Glutamatergic neuron (in vitro differentiated cells): ENCODE data around the gene PIK3CD. TPM values are rescaled to one million over a fixed set of nuclear protein-coding genes. Genes with fewer than 3 reads are reported as not detected.

Experiments
- DNase-seq: peaks from one replicate; pipeline ENCODE4 v3.0.0; 2022
- H3K27ac Mint-ChIP-seq: one replicate; pipeline ENCODE4 v1.8.0; 2020; ENCODE audit warnings: mild to moderate bottlenecking, mixed read lengths, inconsistent platforms; ENCODE audit not compliant: unreplicated experiment
- H3K27me3 Mint-ChIP-seq: one replicate; pipeline ENCODE4 v1.8.0; 2020; ENCODE audit warnings: mild to moderate bottlenecking, moderate library complexity, mixed read lengths, inconsistent platforms; ENCODE audit not compliant: unreplicated experiment
- H3K36me3 Mint-ChIP-seq: one replicate; pipeline ENCODE4 v1.8.0; 2020; ENCODE audit warnings: mild to moderate bottlenecking, mixed read lengths, inconsistent platforms; ENCODE audit not compliant: unreplicated experiment
- H3K4me1 Mint-ChIP-seq: one replicate; pipeline ENCODE4 v1.8.0; 2020; ENCODE audit warnings: mild to moderate bottlenecking, low read depth, mixed read lengths, inconsistent platforms; ENCODE audit not compliant: unreplicated experiment
- H3K4me3 Mint-ChIP-seq: one replicate; pipeline ENCODE4 v1.8.0; 2020; ENCODE audit warnings: mild to moderate bottlenecking, mixed read lengths, inconsistent platforms; ENCODE audit not compliant: unreplicated experiment
- H3K9me3 Mint-ChIP-seq: one replicate; pipeline ENCODE4 v1.8.0; 2020; ENCODE audit warnings: mild to moderate bottlenecking, moderate library complexity, mixed read lengths, inconsistent platforms; ENCODE audit not compliant: unreplicated experiment
- CTCF ChIP-seq: fragments of 200-600 bp; sonication (generic); IDR thresholded peaks from one replicate; pipeline ENCODE4 v1.5.0; 2021; ENCODE audit not compliant: partially characterized antibody, unreplicated experiment
- total RNA-seq: library from RNA; stranded (reverse); fragmentation: NEBNext Ultra II Directional; extraction: Animal tissue kit (Norgen Biotek cat#: 25700); gene quantifications from one replicate; pipeline ENCODE4 v1.2.1, GENCODE V29; 2021; ENCODE audit not compliant: unreplicated experiment

The PIK3CD gene
- total RNA-seq, 1 donor from 2014 or later = 39.4 TPM

GRCh38 chr1:9719978-9720722 is 68.6 kb downstream of the PIK3CD start:
- Mint-ChIP-seq H3K4me3 (no peak overlapping the region), H3K4me1 (no peaks in the 10 kb centered on the region), H3K36me3 (peaks cover 7% of the 10 kb centered on the region), H3K9me3 (peaks cover 5% of the 10 kb centered on the region), H3K27ac (no peak overlapping the region), H3K27me3 (peaks cover 4% of the 10 kb centered on the region)
- TF ChIP-seq CTCF = peak; percentile 9
- no peak for DNase-seq

- H3K4me1 Mint-ChIP-seq = no peaks in the 10 kb centered on the region
- DNase-seq = no peak
- peaks cover 4% of the 10 kb centered on the region for H3K27me3 Mint-ChIP-seq
- no peak for TF ChIP-seq CTCF
- no peak overlapping the region for H3K27ac Mint-ChIP-seq
- peaks cover 7% of the 10 kb centered on the region for H3K36me3 Mint-ChIP-seq
- no peak overlapping the region for H3K4me3 Mint-ChIP-seq
- peaks cover 5% of the 10 kb centered on the region for H3K9me3 Mint-ChIP-seq
Measured at GRCh38 chr1:9720785-9721605, 69.5 kb downstream of the PIK3CD start.

- H3K4me1 Mint-ChIP-seq = no peaks in the 10 kb centered on the region
- no peak overlapping the region for H3K4me3 Mint-ChIP-seq
- H3K9me3 Mint-ChIP-seq = peaks cover 5% of the 10 kb centered on the region
- DNase-seq = peak; percentile 82
- H3K27ac Mint-ChIP-seq = no peak overlapping the region
- peaks cover 4% of the 10 kb centered on the region for H3K27me3 Mint-ChIP-seq
- peak; percentile 87 for TF ChIP-seq CTCF
- H3K36me3 Mint-ChIP-seq = peaks cover 7% of the 10 kb centered on the region
Measured at GRCh38 chr1:9721606-9722377, 70.3 kb downstream of the PIK3CD start.

GRCh38 chr1:9722378-9722749 is 70.8 kb downstream of the PIK3CD start:
- Mint-ChIP-seq H3K9me3 (peaks cover 5% of the 10 kb centered on the region), H3K36me3 (peaks cover 7% of the 10 kb centered on the region), H3K4me1 (no peaks in the 10 kb centered on the region), H3K27me3 (peaks cover 2% of the 10 kb centered on the region), H3K4me3 (no peak overlapping the region), H3K27ac (no peak overlapping the region)
- no peak for TF ChIP-seq CTCF
- no peak for DNase-seq
